Epidermal melanocyte (primary cell): ENCODE data around the gene HDAC4.
A peak's percentile ranks its signal among the peaks of the same experiment; 100 is the strongest.

Experiments used
- DNase-seq: peaks from one replicate; pipeline ENCODE4 v3.0.0; 2011; ENCODE audit warnings: low spot score; ENCODE audit not compliant: insufficient read length

HDAC4 gene

GRCh38 chr2:239018271-239019182, 382.3 kb downstream of the HDAC4 start:
- no peak for DNase-seq

- no peak for DNase-seq
Measured at GRCh38 chr2:239017491-239018098, 383.2 kb downstream of the HDAC4 start.

DNA sequence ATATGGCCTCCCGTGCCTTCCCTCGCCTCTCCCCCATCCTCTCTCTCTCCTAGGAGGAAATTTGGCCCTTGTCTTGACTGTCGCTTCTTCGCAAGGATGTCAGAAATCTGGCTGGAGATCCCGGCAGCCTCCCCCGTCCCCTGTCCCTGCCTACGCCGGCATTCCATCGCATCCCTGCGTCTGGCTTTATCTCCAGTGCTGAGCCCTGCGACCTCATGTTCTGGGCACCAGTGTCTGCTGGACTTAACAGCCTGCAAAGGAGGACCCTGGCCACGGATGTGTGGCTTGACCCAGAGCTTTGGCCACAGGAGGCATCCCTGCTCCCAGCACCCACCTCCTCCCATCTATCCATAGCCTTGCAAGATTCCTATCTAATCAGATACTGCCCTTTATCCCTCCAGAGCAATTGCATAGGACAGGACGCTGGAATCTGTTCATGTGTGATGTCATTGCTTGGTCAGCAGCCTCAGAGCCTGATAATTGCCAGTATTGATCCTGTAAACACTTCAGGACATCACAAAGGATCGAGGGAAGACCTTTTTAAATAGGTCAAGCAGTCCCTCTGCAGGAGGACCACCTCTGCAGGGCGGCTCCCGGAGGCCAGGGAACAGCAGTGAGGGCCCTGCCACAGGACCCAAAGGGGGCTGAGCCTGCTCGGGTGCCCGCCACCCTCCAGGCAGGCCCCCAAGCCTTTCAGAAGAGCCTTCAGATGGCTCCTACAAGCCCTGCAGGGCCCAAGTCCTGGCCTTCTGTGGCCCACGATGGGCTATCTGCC, 384.7 kb downstream of the HDAC4 start:
- no peak for DNase-seq

DNA sequence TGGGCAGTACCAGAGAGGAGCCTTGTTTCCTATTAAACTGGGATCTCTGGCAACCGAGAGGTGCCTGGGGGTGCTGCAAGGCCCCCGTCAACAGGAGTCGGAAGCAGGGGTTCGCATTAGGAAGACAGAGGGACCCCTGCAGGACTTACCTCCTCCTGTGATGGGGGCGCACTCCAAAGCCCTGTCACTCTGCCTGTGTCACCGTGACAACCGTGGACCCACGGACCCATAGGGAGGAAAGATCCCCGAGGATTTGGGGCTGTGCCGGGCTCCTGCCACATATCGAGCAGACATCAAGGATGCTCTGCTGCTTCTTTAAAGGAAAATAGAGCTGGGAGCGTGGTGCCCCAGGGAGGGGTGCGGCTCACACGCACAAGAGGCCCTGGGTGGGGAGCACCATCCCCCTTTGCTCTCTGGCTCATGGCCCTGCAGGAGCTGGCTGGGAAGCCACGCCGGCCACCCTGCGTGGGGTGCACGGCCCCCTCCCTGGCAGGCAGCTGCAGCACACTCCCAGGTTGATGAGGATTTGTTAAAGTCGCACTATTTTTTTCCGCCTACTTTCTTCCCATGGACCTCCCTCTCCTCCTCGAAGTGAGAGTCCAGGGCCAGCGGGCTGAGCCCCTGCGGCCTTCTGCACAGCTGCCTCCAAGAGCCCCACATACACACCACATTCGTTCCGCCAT, 385.5 kb downstream of the HDAC4 start:
- DNase-seq = no peak

DNA sequence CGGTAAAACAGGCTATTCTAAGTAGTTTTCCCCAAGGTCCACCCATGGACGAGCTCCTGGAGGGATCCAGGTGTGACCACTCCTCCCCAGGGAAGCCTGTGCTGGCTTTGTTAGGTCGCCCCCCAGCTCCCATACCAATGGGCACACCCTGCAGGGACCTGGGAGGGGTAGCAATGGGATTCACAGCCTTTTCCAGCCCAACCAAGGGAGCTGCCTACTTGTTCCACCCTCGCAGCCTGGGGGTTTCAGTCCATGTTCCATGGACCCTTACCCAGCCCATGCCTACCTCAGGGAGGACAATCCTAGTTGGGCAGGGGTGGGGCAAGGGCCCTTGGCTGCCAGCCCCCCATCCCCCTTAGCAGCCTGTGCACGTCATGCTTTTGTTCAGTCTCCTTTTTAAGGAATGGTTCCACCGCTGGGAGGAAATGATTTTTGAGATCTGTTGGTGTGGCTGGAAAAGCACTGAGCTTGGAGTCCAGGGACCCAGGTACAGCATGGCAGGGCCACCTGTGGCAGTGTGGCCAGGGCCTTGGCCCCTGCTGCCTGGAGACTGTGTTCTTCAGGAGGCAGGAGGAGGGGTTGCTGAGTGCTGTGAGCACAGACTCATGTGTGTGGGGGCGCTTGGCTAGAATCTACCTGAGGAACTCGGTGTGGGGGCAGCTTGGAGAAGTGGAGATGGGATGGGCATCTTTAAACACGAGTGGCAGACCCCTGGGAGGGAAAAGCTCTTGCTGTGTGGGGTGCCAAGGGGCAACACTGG, 386.2 kb downstream of the HDAC4 start:
- DNase-seq = no peak

DNA sequence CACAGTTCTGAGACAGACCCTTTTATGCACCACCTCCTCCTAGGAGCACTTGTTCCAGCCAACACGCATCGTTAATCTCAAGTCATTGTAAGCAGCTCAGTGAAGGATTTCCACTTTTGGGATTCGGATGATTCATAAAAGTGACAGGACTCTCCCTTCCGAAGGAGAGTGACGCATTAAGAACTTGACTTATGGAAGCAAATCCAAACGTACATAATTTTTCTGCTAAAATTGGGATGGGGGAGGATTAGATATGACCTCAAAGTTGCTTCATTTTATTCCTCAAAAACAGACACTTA, 387.2 kb downstream of the HDAC4 start:
- no peak for DNase-seq

DNA sequence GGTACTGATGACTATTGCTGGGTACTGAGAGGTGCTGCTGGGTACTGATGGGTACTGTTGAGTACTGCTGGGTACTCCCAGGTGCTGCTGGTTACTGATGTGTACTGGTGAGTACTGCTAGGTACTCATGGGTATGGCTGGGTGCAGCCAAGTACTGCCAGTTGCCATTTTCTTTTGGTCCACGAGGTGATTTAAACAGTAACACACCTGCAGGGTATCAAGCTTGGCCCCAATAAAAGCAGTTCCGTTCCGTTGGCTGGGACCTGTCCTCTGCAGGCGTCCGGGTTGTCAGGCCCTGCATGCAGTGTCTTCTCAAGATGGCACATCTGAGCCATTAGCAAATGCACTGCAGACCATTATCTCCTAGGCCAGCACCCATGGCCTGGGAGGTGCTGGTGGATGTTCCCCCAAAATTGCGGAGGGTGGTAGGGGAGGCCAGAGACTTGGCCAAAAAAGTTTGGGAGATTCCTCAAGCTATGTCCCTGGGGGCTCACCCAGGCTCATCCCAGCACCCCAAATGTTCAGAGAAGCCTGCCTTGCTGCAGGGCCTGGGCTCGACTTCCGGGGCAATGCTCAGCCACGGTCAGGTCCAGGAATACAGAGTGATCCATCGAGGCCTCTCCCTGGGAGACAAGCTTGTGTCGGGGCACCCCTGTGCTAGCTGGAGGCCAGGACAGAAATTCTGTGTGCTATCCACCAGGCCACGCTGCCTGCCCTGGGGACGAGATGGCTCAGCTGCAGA, 387.7 kb downstream of the HDAC4 start:
- DNase-seq = no peak

DNA sequence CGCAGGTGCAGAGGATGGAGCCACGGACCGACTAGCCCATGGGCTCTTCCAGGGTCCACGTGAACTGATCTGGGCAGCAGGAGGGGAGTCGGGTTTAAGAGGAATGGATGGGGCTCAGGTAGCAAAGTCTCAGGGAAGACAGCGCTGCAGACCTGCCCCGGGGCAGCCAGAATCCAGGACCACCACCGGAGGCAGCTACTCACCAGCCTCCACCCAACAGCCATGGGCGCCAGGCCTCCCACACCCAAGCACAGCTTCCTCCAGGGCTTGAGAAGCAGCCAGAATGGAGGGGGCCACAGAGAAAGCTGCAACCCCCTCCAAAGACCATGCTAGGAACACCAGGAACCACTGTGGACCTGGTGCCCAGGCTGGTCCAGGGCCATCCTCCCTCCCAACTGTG, 388.6 kb downstream of the HDAC4 start:
- DNase-seq = no peak

DNA sequence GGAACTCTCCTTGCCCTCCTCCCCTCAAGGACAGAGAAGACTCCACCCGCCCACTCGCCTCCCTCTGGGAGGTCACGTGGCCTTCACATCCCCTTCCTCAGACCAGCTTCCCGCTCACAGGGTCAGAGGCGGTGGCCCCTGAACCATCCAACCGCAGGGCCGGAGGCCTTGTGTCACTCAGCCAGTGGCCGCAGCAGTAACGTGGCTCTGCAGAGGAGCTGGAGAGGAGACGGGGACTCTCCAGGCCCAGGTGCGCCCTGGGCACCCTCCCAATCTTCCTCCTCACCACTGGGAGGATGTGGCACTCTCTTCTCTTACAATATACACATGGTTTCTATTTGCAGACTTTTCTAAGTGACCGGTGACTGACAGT, 391.2 kb downstream of the HDAC4 start:
- DNase-seq = no peak

DNA sequence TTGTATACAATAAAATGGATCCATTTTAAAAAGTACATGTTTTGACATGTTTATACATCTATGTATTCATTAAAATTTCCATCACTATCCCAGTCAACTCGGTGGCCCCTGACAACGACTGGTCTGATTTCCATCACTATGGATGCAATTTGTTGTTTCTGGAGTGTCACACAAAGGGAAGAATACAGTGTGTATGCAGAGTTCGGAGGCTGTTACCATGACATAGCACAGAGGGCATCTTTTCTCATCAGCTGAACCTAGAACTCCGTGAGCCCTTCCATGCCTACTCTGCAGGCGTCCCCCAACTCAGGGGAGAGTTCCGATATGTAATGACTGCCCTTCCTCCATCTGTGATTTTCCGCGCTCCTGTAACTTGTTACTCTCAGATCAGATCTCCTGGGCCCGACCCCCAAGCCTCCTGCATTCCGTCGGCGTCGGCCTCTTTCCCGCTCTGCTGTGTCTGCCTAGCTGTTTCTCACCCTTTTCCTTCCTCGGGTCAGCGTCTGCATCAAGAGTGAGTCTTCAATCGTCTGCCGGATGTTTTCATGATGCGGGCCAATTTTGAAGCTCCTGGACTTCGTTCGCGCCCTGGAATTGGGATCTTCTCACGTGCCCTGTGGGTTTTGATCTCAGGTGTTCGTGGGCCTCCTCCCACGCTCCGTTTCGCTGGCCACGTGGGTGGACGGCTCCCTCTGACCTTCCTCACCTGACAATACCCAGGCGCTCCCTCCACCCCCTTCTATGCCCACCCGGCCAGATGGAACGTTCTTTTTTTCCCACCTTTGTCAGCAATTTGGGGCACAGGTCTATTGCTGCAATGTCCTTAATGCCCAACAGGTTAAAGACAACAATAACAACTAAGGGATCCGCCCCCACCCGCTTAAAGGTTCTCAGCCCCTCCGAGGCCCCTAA, 391.9 kb downstream of the HDAC4 start:
- DNase-seq = no peak

- no peak for DNase-seq
Measured at GRCh38 chr2:239008004-239008403, 392.8 kb downstream of the HDAC4 start.

DNA sequence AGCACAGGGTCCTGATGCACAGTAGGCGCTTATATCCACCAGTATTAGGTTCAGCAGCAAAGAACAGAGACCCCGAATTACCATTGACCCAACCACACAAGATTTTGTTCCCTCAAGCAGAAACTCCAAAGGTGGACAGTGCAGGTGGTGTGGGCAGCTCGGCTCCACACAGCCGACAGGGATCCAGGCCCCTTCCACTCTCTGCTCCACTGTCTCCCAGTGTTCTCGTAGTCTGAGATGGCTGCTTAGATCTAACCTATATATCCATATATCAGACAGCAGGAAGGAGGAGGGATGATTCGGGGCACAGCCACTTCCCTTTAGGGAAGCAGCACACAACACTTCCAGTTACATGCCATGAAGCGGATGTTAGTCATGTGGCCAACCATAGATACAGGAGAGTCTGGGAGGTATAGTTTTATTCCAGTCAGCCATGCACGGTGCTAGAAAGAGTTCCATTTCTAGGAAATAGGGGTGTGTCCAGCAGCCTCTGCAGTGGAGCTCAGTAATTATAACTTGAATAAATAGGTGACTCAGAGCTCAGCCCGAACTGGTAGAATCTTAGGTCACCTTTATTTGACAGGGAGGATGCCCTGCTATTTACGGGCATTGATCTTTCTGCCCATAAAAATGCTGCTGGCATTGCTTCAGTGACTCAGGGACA, 394.1 kb downstream of the HDAC4 start:
- no peak for DNase-seq

GRCh38 chr2:239005586-239005985, 395.2 kb downstream of the HDAC4 start:
- no peak for DNase-seq

- no peak for DNase-seq
Measured at GRCh38 chr2:239004274-239005015, 396.4 kb downstream of the HDAC4 start.

- DNase-seq = no peak
Measured at GRCh38 chr2:239003624-239004273, 397.1 kb downstream of the HDAC4 start.

- DNase-seq = peak; percentile 88
Measured at GRCh38 chr2:239002954-239003623, 397.7 kb downstream of the HDAC4 start.

DNA sequence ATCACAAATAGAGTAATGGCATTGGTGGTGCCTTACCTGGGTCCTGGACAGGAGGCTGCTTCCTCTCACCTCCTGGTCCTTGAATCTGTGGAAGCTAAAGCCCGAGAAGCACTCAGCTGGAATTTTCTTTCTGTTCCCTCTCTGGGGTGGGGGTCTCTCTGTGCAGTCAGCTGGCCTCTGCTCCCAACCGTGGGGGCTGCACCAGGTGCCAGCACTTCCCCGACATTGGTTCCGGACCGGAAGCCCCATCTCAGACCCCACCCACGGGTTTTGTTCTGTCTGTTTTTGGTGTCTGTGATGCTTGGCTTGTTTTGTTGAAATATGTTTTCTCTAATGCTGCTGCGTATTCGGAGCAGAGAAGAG, 398.2 kb downstream of the HDAC4 start:
- DNase-seq = no peak
